Loucy (cell line): Measurements from ENCODE around the gene MATR3.
"Not testable (repeated sequence)": the region's sequence is repeated elsewhere in the genome, so short reads cannot be mapped to it uniquely, and the experiment has no call there.

Experiments used
- H2AFZ ChIP-seq: fragments of 200-600 bp; sonication (generic); 2 replicates; pipeline ENCODE4 v1.6.0; 2016; ENCODE audit warnings: antibody characterized with exemption, mild to moderate bottlenecking, low read length, moderate library complexity
- H3F3A ChIP-seq: fragments of 200-600 bp; 2 replicates; pipeline ENCODE4 v1.6.0; 2016; ENCODE audit warnings: antibody characterized with exemption, low read depth, mild to moderate bottlenecking
- H3K27me3 ChIP-seq: fragments of 200-600 bp; sonication (generic); 2 replicates; pipeline ENCODE4 v1.6.1; 2014; ENCODE audit warnings: low read length, mild to moderate bottlenecking; ENCODE audit not compliant: insufficient read depth, poor library complexity, severe bottlenecking
- H3K36me3 ChIP-seq: fragments of 200-600 bp; sonication (generic); 2 replicates; pipeline ENCODE4 v1.6.1; 2016; ENCODE audit warnings: low read length; ENCODE audit not compliant: insufficient read depth
- H3K4me1 ChIP-seq: fragments of 200-600 bp; sonication (generic); 2 replicates; pipeline ENCODE4 v1.5.1; 2014; ENCODE audit warnings: low read length, mild to moderate bottlenecking; ENCODE audit not compliant: insufficient read depth, poor library complexity, severe bottlenecking
- H3K4me2 ChIP-seq: fragments of 200-600 bp; sonication (generic); 2 replicates; pipeline ENCODE4 v1.6.0; 2014; ENCODE audit warnings: antibody characterized with exemption, low read length, low read depth, mild to moderate bottlenecking; ENCODE audit not compliant: poor library complexity, severe bottlenecking
- H3K4me3 ChIP-seq: fragments of 200-600 bp; sonication (generic); 2 replicates; pipeline ENCODE4 v1.5.1; 2014; ENCODE audit warnings: low read length, mild to moderate bottlenecking, mixed read lengths; ENCODE audit not compliant: poor library complexity, severe bottlenecking
- H3K79me2 ChIP-seq: fragments of 200-600 bp; sonication (generic); 2 replicates; pipeline ENCODE4 v1.6.1; 2014; ENCODE audit warnings: low read length; ENCODE audit not compliant: insufficient read depth
- H3K9ac ChIP-seq: fragments of 200-600 bp; sonication (generic); 2 replicates; pipeline ENCODE4 v1.6.0; 2014; ENCODE audit warnings: mild to moderate bottlenecking, low read depth, low read length, moderate library complexity; ENCODE audit not compliant: poor library complexity, severe bottlenecking
- H3K9me2 ChIP-seq: fragments of 200-600 bp; sonication (generic); replicated peaks from 2 replicates; pipeline ENCODE4 v1.6.1; 2016; ENCODE audit warnings: low read depth, low read length, mixed read lengths
- H3K9me3 ChIP-seq: fragments of 200-600 bp; sonication (generic); 2 replicates; pipeline ENCODE4 v1.6.1; 2014; ENCODE audit warnings: mild to moderate bottlenecking, antibody characterized with exemption, low read length, low read depth; ENCODE audit not compliant: insufficient read depth
- H4K20me1 ChIP-seq: fragments of 200-600 bp; sonication (generic); 2 replicates; pipeline ENCODE4 v1.6.0; 2014; ENCODE audit warnings: antibody characterized with exemption, low read length, mild to moderate bottlenecking; ENCODE audit not compliant: insufficient read depth, poor library complexity, severe bottlenecking
- CTCF ChIP-seq: fragments of 200-600 bp; sonication (generic); conservative IDR thresholded peaks from 2 replicates; pipeline ENCODE4 v1.5.1; 2014; ENCODE audit warnings: mild to moderate bottlenecking, antibody characterized with exemption, low read length
- EZH2phosphoT487 ChIP-seq: fragments of 200-600 bp; IDR thresholded peaks from 2 replicates; pipeline ENCODE4 v1.6.1; 2018; ENCODE audit warnings: antibody characterized with exemption, mild to moderate bottlenecking, moderate library complexity, borderline replicate concordance

MATR3 gene

DNA sequence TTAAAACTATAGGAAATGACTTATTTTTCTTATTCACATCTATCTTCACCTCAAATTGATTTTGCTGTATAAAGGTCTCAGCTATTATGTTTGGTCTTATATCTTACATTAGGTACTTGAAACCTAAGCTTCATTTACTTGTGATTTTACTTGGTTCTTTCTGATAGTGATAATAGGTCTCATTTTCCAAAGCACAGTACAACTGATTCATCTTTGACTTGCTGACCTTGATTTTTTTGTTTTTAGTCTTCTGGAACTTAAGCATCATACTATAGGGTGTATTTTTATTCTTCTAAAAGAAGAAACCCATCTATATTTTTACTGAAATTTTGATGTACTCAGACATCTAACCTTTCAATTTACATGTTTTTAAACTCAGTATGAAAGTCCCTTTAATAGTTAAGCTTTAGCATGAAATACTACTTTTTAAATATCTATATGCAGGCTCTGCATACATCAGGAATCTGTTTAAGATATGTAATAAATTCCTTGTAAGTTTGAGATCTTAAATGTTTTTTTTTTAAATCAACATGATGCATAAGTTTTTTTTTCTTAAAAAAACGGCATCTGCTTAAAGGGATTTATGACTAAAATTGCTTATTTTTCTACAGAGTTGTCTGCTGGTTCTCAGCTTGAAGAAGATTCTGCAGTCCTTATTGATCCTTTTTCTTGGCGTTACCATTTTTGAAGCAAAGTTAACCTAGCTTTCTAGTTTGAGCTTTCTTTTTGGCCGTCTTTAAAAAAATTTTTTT, 13.3 kb downstream of the MATR3 start:
- TF ChIP-seq CTCF (no peak), EZH2phosphoT487 (no peak)
- H3K79me2 ChIP-seq: peaks cover 100% of the 10 kb centered on the region
- H3K4me3 ChIP-seq: no peak overlapping the region
- H2AFZ ChIP-seq: no peak overlapping the region
- H3K4me2 ChIP-seq: peak overlapping the region; percentile 26
- peaks cover 37% of the 10 kb centered on the region for H3K4me1 ChIP-seq
- peaks cover 100% of the 10 kb centered on the region for H4K20me1 ChIP-seq
- H3K9me3 ChIP-seq: no peaks in the 10 kb centered on the region
- H3K9me2 ChIP-seq: no peaks in the 10 kb centered on the region
- no peak overlapping the region for H3K9ac ChIP-seq
- peaks cover 11% of the 10 kb centered on the region; the same call in 1 of the 2 replicates for H3K36me3 ChIP-seq
- no peaks in the 10 kb centered on the region for H3K27me3 ChIP-seq
- H3F3A ChIP-seq: peaks cover 4% of the 10 kb centered on the region; the same call in 1 of the 2 replicates

- H3F3A ChIP-seq: peaks cover 4% of the 10 kb centered on the region; the same call in 1 of the 2 replicates
- peaks cover 100% of the 10 kb centered on the region for H4K20me1 ChIP-seq
- no peak overlapping the region for H3K4me3 ChIP-seq
- no peak overlapping the region for H3K9ac ChIP-seq
- peaks cover 100% of the 10 kb centered on the region for H3K79me2 ChIP-seq
- H3K9me2 ChIP-seq: no peaks in the 10 kb centered on the region
- H3K36me3 ChIP-seq: peaks cover 15% of the 10 kb centered on the region; the same call in 1 of the 2 replicates
- H3K27me3 ChIP-seq: no peaks in the 10 kb centered on the region
- peak overlapping the region; percentile 29 for H3K4me2 ChIP-seq
- TF ChIP-seq EZH2phosphoT487 (no peak), CTCF (no peak)
- no peaks in the 10 kb centered on the region for H3K9me3 ChIP-seq
- peaks cover 32% of the 10 kb centered on the region for H3K4me1 ChIP-seq
- no peak overlapping the region for H2AFZ ChIP-seq
Measured at GRCh38 chr5:139308797-139309196, 15.3 kb downstream of the MATR3 start.

DNA sequence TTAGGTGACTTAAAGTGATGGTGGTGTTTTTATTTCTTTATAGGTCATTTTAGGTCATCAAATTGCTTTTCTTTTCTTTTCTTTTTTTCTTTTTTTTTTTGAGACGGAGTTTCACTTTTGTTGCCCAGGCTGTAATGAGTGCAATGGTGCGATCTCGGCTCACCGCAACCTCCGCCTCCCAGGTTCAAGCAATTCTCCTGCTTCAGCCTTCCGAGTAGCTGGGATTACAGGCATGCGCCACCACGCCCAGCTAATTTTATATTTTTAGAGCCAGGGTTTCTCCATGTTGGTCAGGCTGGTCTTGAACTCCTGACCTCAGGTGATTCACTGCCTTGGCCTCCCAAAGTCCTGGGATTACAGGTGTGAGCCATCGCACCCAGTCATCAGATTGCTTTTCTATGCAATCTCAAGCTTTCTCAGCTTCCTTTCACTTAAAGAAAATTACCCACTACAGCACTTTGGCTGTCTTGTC, 17.2 kb downstream of the MATR3 start:
- H3K4me2 ChIP-seq, H2AFZ ChIP-seq, H3K27me3 ChIP-seq, H3K9ac ChIP-seq, H3K9me3 ChIP-seq, H3F3A ChIP-seq, H3K4me3 ChIP-seq, H3K9me2 ChIP-seq: not testable (repeated sequence)
- H3K79me2 ChIP-seq: peaks cover 100% of the 10 kb centered on the region
- H3K36me3 ChIP-seq: peaks cover 33% of the 10 kb centered on the region
- H4K20me1 ChIP-seq: peaks cover 100% of the 10 kb centered on the region
- H3K4me1 ChIP-seq: peaks cover 23% of the 10 kb centered on the region
